A549 (cell line): ENCODE data around the gene DDX52.

Source experiments
- CTCF ChIP-seq: fragments of >200 bp; sonication (Bioruptor Twin); formaldehyde crosslinking; IDR thresholded peaks from 3 replicates; pipeline ENCODE4 v1.5.1; 2016
- EP300 ChIP-seq, 2 experiments: fragments of >200 bp; sonication (Bioruptor Twin); formaldehyde crosslinking; IDR thresholded peaks; 2 replicates in 1 of 2; 3 replicates in 1 of 2; pipeline ENCODE4 v1.6.1; 2016 to 2017
- HOXA7 ChIP-seq: fragments of 250-450 bp; sonication (Bioruptor Pico); IDR thresholded peaks from 2 replicates; pipeline ENCODE4 v1.5.0; 2020; ENCODE audit warnings: mild to moderate bottlenecking, moderate library complexity
- JUN ChIP-seq, 2 experiments: fragments of >200 bp; sonication (Bioruptor Twin); formaldehyde crosslinking; IDR thresholded peaks; 2 replicates in 1 of 2; 3 replicates in 1 of 2; pipeline ENCODE4 v1.6.1; 2016 to 2017
- KDM1A ChIP-seq: fragments of 200-600 bp; sonication (generic); IDR thresholded peaks from 2 replicates; pipeline ENCODE4 v1.6.1; 2016; ENCODE audit warnings: low read depth, mild to moderate bottlenecking
- MAZ ChIP-seq: fragments of 150-350 bp; IDR thresholded peaks from 2 replicates; pipeline ENCODE4 v1.6.1; 2014; ENCODE audit warnings: antibody characterized with exemption, low read depth, low read length, borderline replicate concordance
- NR3C1 ChIP-seq: fragments of >200 bp; sonication (Bioruptor Twin); formaldehyde crosslinking; IDR thresholded peaks from 3 replicates; pipeline ENCODE4 v1.6.1; 2017
- PBX3 ChIP-seq: IDR thresholded peaks from 2 replicates; pipeline ENCODE4 v1.6.1; 2012
- POLR2A ChIP-seq: IDR thresholded peaks from 2 replicates; pipeline ENCODE4 v1.6.1; 2012; ENCODE audit warnings: mild to moderate bottlenecking, low read length
- RCOR1 ChIP-seq: fragments of 150-350 bp; IDR thresholded peaks from 2 replicates; pipeline ENCODE4 v1.6.1; 2014; ENCODE audit warnings: antibody characterized with exemption, low read length, low read depth
- REST ChIP-seq: fragments of 200-600 bp; sonication (generic); IDR thresholded peaks from 2 replicates; pipeline ENCODE4 v1.6.1; 2016; ENCODE audit warnings: antibody characterized with exemption, mild to moderate bottlenecking, moderate library complexity
- SMC3 ChIP-seq: fragments of >200 bp; sonication (Bioruptor Twin); formaldehyde crosslinking; IDR thresholded peaks from 3 replicates; pipeline ENCODE4 v1.6.1; 2018; ENCODE audit warnings: inconsistent platforms
- ZFP36 ChIP-seq: fragments of 450-650 bp; IDR thresholded peaks from 2 replicates; pipeline ENCODE4 v1.6.1; 2014; ENCODE audit warnings: borderline replicate concordance; ENCODE audit not compliant: partially characterized antibody

- TF ChIP-seq CTCF, result no peak
- no peak for TF ChIP-seq RCOR1
- TF ChIP-seq SMC3, result no peak
- TF ChIP-seq ZFP36, result no peak
- TF ChIP-seq PBX3, result no peak
- no peak for TF ChIP-seq REST
- TF ChIP-seq JUN (IDR thresholded peaks at IDR 0.05), result no peak
- TF ChIP-seq POLR2A, result no peak
- no peak for TF ChIP-seq NR3C1
- no peak for TF ChIP-seq EP300 (IDR thresholded peaks at IDR 0.05)
- no peak for TF ChIP-seq MAZ
- no peak for TF ChIP-seq HOXA7 (CRISPR knock-in tag)
- no peak for TF ChIP-seq KDM1A
These were observed 28.0 kb upstream of the DDX52 start for GRCh38 chr17:37671028-37671823.
